Activated B cell treated with CpG ODN at 0.5 μM for 24 hours (primary cell): Measurements from ENCODE around the gene APOBEC3B. TPM values are rescaled to one million over a fixed set of nuclear protein-coding genes. Genes with fewer than 3 reads are reported as not detected.
A peak's percentile ranks its signal among the peaks of the same experiment; 100 is the strongest.

Source experiments
- ATAC-seq: fragments of 200-7000 bp; cut with Tn5 transposase; one replicate; pipeline ENCODE4 v1.10.0; 2021; ENCODE audit warnings: low read depth, mild to moderate bottlenecking, moderate library complexity
- CTCF ChIA-PET: fragments of 350-600 bp; sonication (Branson Sonifier 250); formaldehyde crosslinking; loops from one replicate; lab custom pipeline; 2021; ENCODE audit warnings: antibody characterized with exemption; lab: Charles Lee
- POLR2A ChIA-PET: fragments of 350-600 bp; sonication (Branson Sonifier 250); formaldehyde crosslinking; loops from one replicate; lab custom pipeline; 2021; ENCODE audit warnings: antibody characterized with exemption; lab: Charles Lee
- DNase-seq: peaks from one replicate; pipeline ENCODE4 v3.0.0; 2022
- H3K27ac Mint-ChIP-seq: one replicate; pipeline ENCODE4 v1.8.0; 2020; ENCODE audit warnings: mixed read lengths
- H3K27me3 Mint-ChIP-seq: one replicate; pipeline ENCODE4 v1.8.0; 2021; ENCODE audit warnings: mixed read lengths
- H3K36me3 Mint-ChIP-seq: one replicate; pipeline ENCODE4 v1.8.0; 2021; ENCODE audit warnings: low read depth, mixed read lengths
- H3K4me1 Mint-ChIP-seq: one replicate; pipeline ENCODE4 v1.8.0; 2021; ENCODE audit warnings: mixed read lengths
- H3K4me3 Mint-ChIP-seq: one replicate; pipeline ENCODE4 v1.8.0; 2020; ENCODE audit warnings: mild to moderate bottlenecking, mixed read lengths
- H3K9me3 Mint-ChIP-seq: one replicate; pipeline ENCODE4 v1.8.0; 2020; ENCODE audit warnings: mixed read lengths
- CTCF ChIP-seq: fragments of 200-600 bp; IDR thresholded peaks from one replicate; pipeline ENCODE4 v1.8.0; 2022; ENCODE audit warnings: antibody characterized with exemption, mild to moderate bottlenecking
- intact Hi-C: fragments of 100-400 bp; cut with micrococcal nuclease; formaldehyde crosslinking; loops from one replicate; pipeline ENCODE4 v1.15.1; 2024
- total RNA-seq: library from RNA; stranded (reverse); gene quantifications from 2 replicates; pipeline ENCODE4 v1.2.3, GENCODE V29; 2022

APOBEC3B gene
- total RNA-seq, 1 donor from 2014 or later, result 8.0 TPM

- Mint-ChIP-seq H3K27ac (no peak overlapping the region), H3K4me3 (no peak overlapping the region), H3K9me3 (no peaks in the 10 kb centered on the region), H3K4me1 (peaks cover 21% of the 10 kb centered on the region), H3K36me3 (no peaks in the 10 kb centered on the region), H3K27me3 (peaks cover 13% of the 10 kb centered on the region)
- POLR2A ChIA-PET, result no interaction called here
- DNase-seq, result no peak
- CTCF ChIA-PET, result no interaction called here
- TF ChIP-seq CTCF, result no peak
- intact Hi-C loops, result no loop called here
- no peak for ATAC-seq
These were observed 44.6 kb upstream of the APOBEC3B start for GRCh38 chr22:38937541-38937940.

- DNase-seq (no peak), ATAC-seq (no peak)
- CTCF ChIA-PET, result no interaction called here
- Mint-ChIP-seq H3K36me3 (no peaks in the 10 kb centered on the region), H3K27me3 (peaks cover 13% of the 10 kb centered on the region), H3K4me3 (no peak overlapping the region), H3K27ac (peak overlapping the region; percentile 32), H3K9me3 (no peaks in the 10 kb centered on the region), H3K4me1 (peaks cover 28% of the 10 kb centered on the region)
- POLR2A ChIA-PET, result no interaction called here
- intact Hi-C loops, result no loop called here
- TF ChIP-seq CTCF, result no peak
These were observed 43.9 kb upstream of the APOBEC3B start for GRCh38 chr22:38938221-38938620.

GRCh38 chr22:38938925-38939324, 43.2 kb upstream of the APOBEC3B start:
- CTCF ChIA-PET, result no interaction called here
- DNase-seq (no peak), ATAC-seq (no peak)
- Mint-ChIP-seq H3K9me3 (no peaks in the 10 kb centered on the region), H3K4me3 (no peak overlapping the region), H3K36me3 (no peaks in the 10 kb centered on the region), H3K27me3 (peaks cover 16% of the 10 kb centered on the region), H3K4me1 (peaks cover 34% of the 10 kb centered on the region), H3K27ac (no peak overlapping the region)
- TF ChIP-seq CTCF, result no peak
- intact Hi-C loops, result no loop called here
- POLR2A ChIA-PET, result no interaction called here

GRCh38 chr22:38940811-38941384, 41.2 kb upstream of the APOBEC3B start:
- no peaks in the 10 kb centered on the region for H3K9me3 Mint-ChIP-seq
- intact Hi-C loops, result loop anchor here (1.0 kb wide), 2 partner anchors 44 to 69 kb away; partner anchors contain the start of gene CBX6
- peaks cover 14% of the 10 kb centered on the region for H3K27me3 Mint-ChIP-seq
- no peaks in the 10 kb centered on the region for H3K36me3 Mint-ChIP-seq
- H3K4me3 Mint-ChIP-seq, result peak overlapping the region; percentile 62
- H3K27ac Mint-ChIP-seq, result peak overlapping the region; percentile 82
- peak; percentile 9 for ATAC-seq
- DNase-seq, result no peak
- ChIA-PET POLR2A (interaction anchor here (0.6 to 1.7 kb wide), 13 partner anchors 11 to 411 kb away, joined by 3 to 19 read pairs (median 4); partner anchors contain the start of genes APOBEC3B, CBX6 and RPL3), CTCF (interaction anchor here (1.0 to 1.7 kb wide), 3 partner anchors 15 to 71 kb away, joined by 3 to 8 read pairs (median 4); no protein-coding TSS in a partner anchor)
- H3K4me1 Mint-ChIP-seq, result peaks cover 45% of the 10 kb centered on the region
- no peak for TF ChIP-seq CTCF

GRCh38 chr22:38941488-38941987, 40.6 kb upstream of the APOBEC3B start:
- CTCF ChIA-PET, result interaction anchor here (1.0 to 1.7 kb wide), 3 partner anchors 14 to 71 kb away, joined by 3 to 8 read pairs (median 4); no protein-coding TSS in a partner anchor
- Mint-ChIP-seq H3K27me3 (peaks cover 13% of the 10 kb centered on the region), H3K27ac (peak overlapping the region; percentile 82), H3K4me1 (peaks cover 45% of the 10 kb centered on the region), H3K9me3 (no peaks in the 10 kb centered on the region), H3K36me3 (no peaks in the 10 kb centered on the region), H3K4me3 (peak overlapping the region; percentile 62)
- ATAC-seq, result peak; percentile 92
- DNase-seq, result peak; percentile 35
- POLR2A ChIA-PET, result interaction anchor here (0.6 to 1.7 kb wide), 15 partner anchors 10 to 410 kb away, joined by 3 to 19 read pairs (median 4); partner anchors contain the start of genes APOBEC3B, CBX6 and RPL3
- TF ChIP-seq CTCF, result no peak
- intact Hi-C loops, result loop anchor here (1.0 kb wide), 2 partner anchors 44 to 69 kb away; partner anchors contain the start of gene CBX6
